ENCODE measurements around the gene KRTAP4-11.
"Not testable (repeated sequence)": the region's sequence is repeated elsewhere in the genome, so short reads cannot be mapped to it uniquely, and the experiment has no call there.

DNA sequence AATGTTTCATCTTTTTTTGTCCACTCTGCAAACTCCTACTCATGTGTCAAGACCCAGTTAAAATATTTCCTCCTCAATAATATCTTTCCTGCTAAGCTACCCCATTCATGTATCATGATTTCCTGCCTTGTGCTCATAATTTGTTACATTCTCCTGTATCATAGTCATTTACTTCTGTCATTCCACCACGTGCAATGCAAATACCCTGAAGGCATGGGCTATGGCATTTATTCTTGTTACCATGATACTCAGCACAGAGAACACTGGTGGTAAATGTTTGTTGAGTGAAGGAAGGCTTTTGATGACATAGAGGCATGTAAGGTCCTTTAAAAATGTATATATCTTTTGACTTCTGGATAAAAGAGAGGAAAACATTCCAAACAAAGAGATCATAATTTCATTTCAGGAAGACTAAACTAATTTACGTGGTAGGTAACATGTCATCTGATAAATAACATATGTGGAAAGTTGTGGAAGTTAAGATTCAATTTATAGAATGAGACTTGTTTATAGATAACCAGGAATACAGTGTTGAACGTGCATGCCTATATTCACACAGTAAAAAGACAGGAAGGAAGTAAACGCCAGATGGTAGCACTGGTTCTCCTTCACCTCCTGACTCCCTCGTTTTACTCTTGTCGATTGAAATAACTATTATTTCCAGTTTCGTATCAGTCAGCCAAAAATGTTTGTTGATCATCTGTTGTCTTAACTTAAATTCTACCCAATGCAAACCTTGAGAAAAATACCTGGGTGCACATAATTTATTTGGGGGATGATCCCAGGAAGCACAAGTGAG lies 18.3 kb downstream of the KRTAP4-11 start:
- not testable (repeated sequence) for TF ChIP-seq ZNF3 (CRISPR knock-in tag; IDR thresholded peaks at IDR 0.05); THAP9 (CRISPR knock-in tag; IDR thresholded peaks at IDR 0.05; ENCODE audit: borderline replicate concordance); BRD4 (CRISPR knock-in tag; IDR thresholded peaks at IDR 0.05); CTCF (CRISPR knock-in tag; IDR thresholded peaks at IDR 0.05); NR2C2 (CRISPR knock-in tag; IDR thresholded peaks at IDR 0.05; ENCODE audit: borderline replicate concordance); KDM2A (CRISPR knock-in tag; IDR thresholded peaks at IDR 0.05; ENCODE audit: borderline replicate concordance, low read depth); CSRNP1 (CRISPR knock-in tag; IDR thresholded peaks at IDR 0.05); TAF1 (CRISPR knock-in tag; IDR thresholded peaks at IDR 0.05); ZFX (CRISPR knock-in tag; IDR thresholded peaks at IDR 0.05; ENCODE audit: low read depth); ZNF326 (CRISPR knock-in tag; IDR thresholded peaks at IDR 0.05; ENCODE audit: borderline replicate concordance)
